ENCODE results near the gene CLSTN3. TPM values are rescaled to one million over a fixed set of nuclear protein-coding genes. Genes with fewer than 3 reads are reported as not detected.
"Not testable (repeated sequence)": the region's sequence is repeated elsewhere in the genome, so short reads cannot be mapped to it uniquely, and the experiment has no call there.

Gene CLSTN3
- total RNA-seq, 1 donor from 2014 or later = 132 TPM

DNA sequence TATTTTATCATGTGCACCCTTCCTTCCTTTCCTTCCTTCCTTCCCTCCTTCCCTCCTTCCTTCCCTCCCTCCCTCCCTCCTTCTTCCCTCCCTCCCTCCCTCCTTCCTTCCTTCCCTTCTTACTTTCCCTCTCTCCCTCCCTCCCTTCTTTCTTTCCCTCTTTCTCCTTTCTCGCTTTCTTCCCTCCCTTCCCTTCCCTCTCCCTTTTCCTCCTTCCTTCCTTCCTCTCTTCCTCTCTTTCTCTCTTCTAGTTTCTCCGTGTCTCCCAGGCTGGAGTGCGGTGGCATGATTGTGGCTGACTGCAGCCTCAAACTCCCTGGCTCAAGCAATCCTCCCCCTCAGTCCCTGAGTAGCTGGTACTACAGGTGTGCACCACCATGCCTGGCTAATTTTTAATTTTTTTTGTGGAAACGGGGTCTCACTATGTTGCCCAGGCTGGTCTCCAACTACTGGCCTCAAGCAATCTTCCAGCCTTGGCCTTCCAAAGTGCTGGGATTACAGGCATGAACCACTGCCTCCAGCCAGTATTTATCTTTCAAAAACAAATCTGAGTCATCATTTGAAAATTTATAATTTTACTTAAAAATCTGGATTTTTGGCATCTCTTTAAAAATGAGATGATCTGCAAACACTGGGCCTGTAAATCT lies 29.0 kb upstream of the CLSTN3 start:
- H3K9me3 ChIP-seq = no peaks in the 10 kb centered on the region
- no peak overlapping the region for H3K4me3 ChIP-seq
- H3K27me3 ChIP-seq = no peaks in the 10 kb centered on the region
- peak in 1 of 2 donors; percentile 54 for DNase-seq (ENCODE audit: low spot score in 2 of 2)
- H3K36me3 ChIP-seq = peaks cover 13 to 41% of the 10 kb centered on the region in 2 donors
- intact Hi-C loops (cut with DNase I) = no loop called here
- TF ChIP-seq, protein P1, sequence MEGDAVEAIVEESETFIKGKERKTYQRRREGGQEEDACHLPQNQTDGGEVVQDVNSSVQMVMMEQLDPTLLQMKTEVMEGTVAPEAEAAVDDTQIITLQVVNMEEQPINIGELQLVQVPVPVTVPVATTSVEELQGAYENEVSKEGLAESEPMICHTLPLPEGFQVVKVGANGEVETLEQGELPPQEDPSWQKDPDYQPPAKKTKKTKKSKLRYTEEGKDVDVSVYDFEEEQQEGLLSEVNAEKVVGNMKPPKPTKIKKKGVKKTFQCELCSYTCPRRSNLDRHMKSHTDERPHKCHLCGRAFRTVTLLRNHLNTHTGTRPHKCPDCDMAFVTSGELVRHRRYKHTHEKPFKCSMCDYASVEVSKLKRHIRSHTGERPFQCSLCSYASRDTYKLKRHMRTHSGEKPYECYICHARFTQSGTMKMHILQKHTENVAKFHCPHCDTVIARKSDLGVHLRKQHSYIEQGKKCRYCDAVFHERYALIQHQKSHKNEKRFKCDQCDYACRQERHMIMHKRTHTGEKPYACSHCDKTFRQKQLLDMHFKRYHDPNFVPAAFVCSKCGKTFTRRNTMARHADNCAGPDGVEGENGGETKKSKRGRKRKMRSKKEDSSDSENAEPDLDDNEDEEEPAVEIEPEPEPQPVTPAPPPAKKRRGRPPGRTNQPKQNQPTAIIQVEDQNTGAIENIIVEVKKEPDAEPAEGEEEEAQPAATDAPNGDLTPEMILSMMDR (IDR thresholded peaks at IDR 0.05) = no peak
- no peaks in the 10 kb centered on the region for H3K4me1 ChIP-seq
- peak overlapping the region in 1 of 2 donors; percentile 11 for H3K27ac ChIP-seq

- Histone ChIP-seq H3K9me3 (no peaks in the 10 kb centered on the region), H3K4me1 (peaks cover 0 to 1% of the 10 kb centered on the region in 2 donors), H3K4me3 (no peak overlapping the region), H3K27me3 (no peaks in the 10 kb centered on the region), H3K27ac (peak overlapping the region in 1 of 2 donors; percentile 12), H3K36me3 (peaks cover 13 to 41% of the 10 kb centered on the region in 2 donors)
- TF ChIP-seq, protein P1 (IDR thresholded peaks at IDR 0.05) = no peak
- peak in 1 of 2 donors; percentile 58 for DNase-seq (ENCODE audit: low spot score in 2 of 2)
- intact Hi-C loops (cut with DNase I) = no loop called here
These were observed 28.5 kb upstream of the CLSTN3 start for GRCh38 chr12:7101694-7102131.

DNA sequence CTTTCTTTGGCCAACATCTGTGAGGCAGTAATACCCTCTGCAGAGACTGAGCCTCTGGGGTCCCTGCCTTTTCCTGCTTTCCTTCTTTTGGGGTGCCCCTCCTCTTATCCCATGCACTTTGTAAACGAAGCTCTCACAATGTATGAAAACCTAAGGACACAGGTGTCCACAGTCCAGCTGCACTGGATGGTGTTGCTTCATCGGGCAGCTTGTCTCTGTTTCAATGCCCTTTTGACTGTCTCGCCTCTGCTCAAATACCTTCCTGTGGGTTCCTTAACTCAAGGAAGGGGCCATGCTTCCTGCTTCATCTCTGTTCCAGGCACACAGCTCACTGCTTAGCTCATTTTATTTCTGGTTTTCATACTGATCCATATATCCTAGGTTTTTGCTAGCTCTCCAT lies 27.6 kb upstream of the CLSTN3 start:
- peaks cover 13 to 39% of the 10 kb centered on the region in 2 donors for H3K36me3 ChIP-seq
- intact Hi-C loops (cut with DNase I) = no loop called here
- peak overlapping the region in 1 of 2 donors; percentile 12 for H3K27ac ChIP-seq
- H3K27me3 ChIP-seq = no peaks in the 10 kb centered on the region
- H3K9me3 ChIP-seq = no peaks in the 10 kb centered on the region
- TF ChIP-seq, protein P1 (IDR thresholded peaks at IDR 0.05) = no peak
- peak in 1 of 2 donors; percentile 28 for DNase-seq (ENCODE audit: low spot score in 2 of 2)
- peaks cover 0 to 8% of the 10 kb centered on the region in 2 donors for H3K4me1 ChIP-seq
- H3K4me3 ChIP-seq = no peak overlapping the region

- Histone ChIP-seq H3K4me3 (no peak overlapping the region), H3K27ac (no peak overlapping the region), H3K27me3 (no peaks in the 10 kb centered on the region), H3K9me3 (no peaks in the 10 kb centered on the region), H3K36me3 (peaks cover 13 to 26% of the 10 kb centered on the region in 2 donors), H3K4me1 (peaks cover 0 to 8% of the 10 kb centered on the region in 2 donors)
- intact Hi-C loops (cut with DNase I) = no loop called here
- TF ChIP-seq, protein P1 (IDR thresholded peaks at IDR 0.05) = no peak
- no peak for DNase-seq (ENCODE audit: low spot score in 2 of 2)
These were observed 26.2 kb upstream of the CLSTN3 start for GRCh38 chr12:7103837-7104584.

- Histone ChIP-seq H3K27me3 (no peaks in the 10 kb centered on the region), H3K9me3 (no peaks in the 10 kb centered on the region), H3K27ac (no peak overlapping the region), H3K4me3 (no peak overlapping the region), H3K36me3 (peaks cover 6 to 13% of the 10 kb centered on the region in 2 donors), H3K4me1 (peaks cover 3 to 13% of the 10 kb centered on the region in 2 donors)
- intact Hi-C loops (cut with DNase I) = loop anchor here (5.0 kb wide), 1 partner anchor 234 kb away; the partner anchor contains the start of gene SPSB2
- DNase-seq (ENCODE audit: low spot score in 2 of 2) = no peak
- TF ChIP-seq, protein P1 (IDR thresholded peaks at IDR 0.05) = no peak
These were observed 24.1 kb upstream of the CLSTN3 start for GRCh38 chr12:7106082-7106481.

DNA sequence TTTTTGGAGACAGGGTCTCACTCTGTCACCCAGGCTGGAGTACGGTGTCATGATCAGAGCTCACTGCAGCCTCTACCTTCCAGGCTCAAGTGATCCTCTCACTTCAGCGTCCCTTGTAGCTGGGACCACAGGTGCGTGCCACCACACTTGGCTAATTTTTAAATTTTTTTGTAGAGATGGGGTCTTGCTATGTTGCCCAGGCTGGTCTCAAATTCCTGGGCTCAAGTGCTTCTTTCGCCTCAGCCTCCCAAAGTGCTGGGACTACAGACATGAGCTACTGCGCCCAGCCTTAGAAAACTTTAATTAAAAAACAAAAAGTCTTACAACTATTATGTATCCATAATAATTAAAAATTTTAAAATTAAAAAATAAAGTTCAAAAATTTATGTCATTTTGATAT lies 23.0 kb upstream of the CLSTN3 start:
- H3K27me3 ChIP-seq; DNase-seq (ENCODE audit: low spot score in 2 of 2); H3K9me3 ChIP-seq; H3K36me3 ChIP-seq: not testable (repeated sequence)
- intact Hi-C loops (cut with DNase I) = loop anchor here (5.0 kb wide), 1 partner anchor 235 kb away; the partner anchor contains the start of gene SPSB2
- peak overlapping the region; percentile 91 to 93 for H3K27ac ChIP-seq
- peaks cover 3 to 13% of the 10 kb centered on the region in 2 donors for H3K4me1 ChIP-seq
- peak overlapping the region; percentile 59 to 81 for H3K4me3 ChIP-seq

Data from ascending aorta (tissue), 2 donors.